GM12874 (cell line): ENCODE measurements around the gene EXOSC2.

ENCODE experiments used
- CTCF ChIP-seq: IDR thresholded peaks from 2 replicates; pipeline ENCODE4 v1.5.1; 2011; ENCODE audit warnings: low read depth, mild to moderate bottlenecking, control low read depth, low read length, moderate library complexity; ENCODE audit not compliant: insufficient read depth

The EXOSC2 gene

GRCh38 chr9:130713286-130713960, 19.8 kb downstream of the EXOSC2 start:
- TF ChIP-seq CTCF: no peak

- TF ChIP-seq CTCF: no peak
These were observed 21.1 kb downstream of the EXOSC2 start for GRCh38 chr9:130714586-130715110.

- no peak for TF ChIP-seq CTCF
These were observed 21.7 kb downstream of the EXOSC2 start for GRCh38 chr9:130715270-130715669.

- TF ChIP-seq CTCF: no peak
These were observed 25.0 kb downstream of the EXOSC2 start for GRCh38 chr9:130718562-130718961.

- TF ChIP-seq CTCF: no peak
These were observed 27.2 kb downstream of the EXOSC2 start for GRCh38 chr9:130720762-130721161.

GRCh38 chr9:130728721-130729120, 35.1 kb downstream of the EXOSC2 start:
- TF ChIP-seq CTCF: no peak

- no peak for TF ChIP-seq CTCF
These were observed 35.6 kb downstream of the EXOSC2 start for GRCh38 chr9:130729145-130729544.
